DND-41 (cell line): Measurements from ENCODE around the gene CARD10.

Experiments used
- ATAC-seq: fragments of 200-7000 bp; cut with Tn5 transposase; 3 replicates; pipeline ENCODE4 v1.9.1; 2021; ENCODE audit warnings: low read depth; ENCODE audit not compliant: insufficient read depth
- DNase-seq: peaks from one replicate; pipeline ENCODE4 v3.0.0-alpha.2; 2020
- H2AFZ ChIP-seq: 2 replicates; pipeline ENCODE4 v1.6.0; 2012; ENCODE audit warnings: low read depth, low read length
- H3K27ac ChIP-seq: 2 replicates; pipeline ENCODE4 v1.5.1; 2012; ENCODE audit warnings: low read length, inconsistent platforms
- H3K27me3 ChIP-seq: fragments of 200-600 bp; sonication (generic); 2 replicates; pipeline ENCODE4 v1.6.0; 2012; ENCODE audit warnings: low read length, mild to moderate bottlenecking, inconsistent platforms; ENCODE audit not compliant: insufficient read depth, poor library complexity
- H3K36me3 ChIP-seq: 2 replicates; pipeline ENCODE4 v1.5.1; 2012; ENCODE audit warnings: low read length, inconsistent platforms; ENCODE audit not compliant: insufficient read depth
- H3K4me1 ChIP-seq: 2 replicates; pipeline ENCODE4 v1.5.1; 2012; ENCODE audit warnings: mild to moderate bottlenecking, low read length; ENCODE audit not compliant: insufficient read depth
- H3K4me2 ChIP-seq: 2 replicates; pipeline ENCODE4 v1.6.0; 2012; ENCODE audit warnings: mild to moderate bottlenecking, moderate library complexity, low read length, inconsistent platforms; ENCODE audit not compliant: insufficient read depth
- H3K4me3 ChIP-seq, 2 experiments: fragments of 200-600 bp in 1 of 2; shearing (Covaris generic) in 1 of 2; 2 replicates each; pipeline ENCODE4 v1.5.1; 2012 to 2016; ENCODE audit warnings: inconsistent platforms in 2 of 2, low read length in 2 of 2, mild to moderate bottlenecking in 2 of 2, low read depth in 1 of 2, moderate library complexity in 1 of 2
- H3K79me2 ChIP-seq: 2 replicates; pipeline ENCODE4 v1.6.0; 2012; ENCODE audit warnings: low read length, inconsistent platforms; ENCODE audit not compliant: insufficient read depth
- H3K9ac ChIP-seq: 2 replicates; pipeline ENCODE4 v1.6.0; 2012; ENCODE audit warnings: low read depth, mild to moderate bottlenecking, inconsistent platforms, low read length, moderate library complexity
- H3K9me3 ChIP-seq: 2 replicates; pipeline ENCODE4 v1.5.1; 2012; ENCODE audit warnings: low read length, moderate library complexity, mild to moderate bottlenecking, inconsistent platforms; ENCODE audit not compliant: insufficient read depth, severe bottlenecking
- H4K20me1 ChIP-seq: 2 replicates; pipeline ENCODE4 v1.6.0; 2012; ENCODE audit warnings: low read length; ENCODE audit not compliant: insufficient read depth
- CTCF ChIP-seq: IDR thresholded peaks from 2 replicates; pipeline ENCODE4 v1.5.1; 2012; ENCODE audit warnings: borderline replicate concordance, low read length, moderate library complexity, mild to moderate bottlenecking; ENCODE audit not compliant: poor library complexity, severe bottlenecking; ENCODE audit errors: extremely low read depth
- EZH2 ChIP-seq: IDR thresholded peaks from 3 replicates; pipeline ENCODE4 v1.6.1; 2012; ENCODE audit warnings: borderline replicate concordance, low read depth, mild to moderate bottlenecking, moderate library complexity, low read length, inconsistent platforms; ENCODE audit not compliant: severe bottlenecking

The CARD10 gene

DNA sequence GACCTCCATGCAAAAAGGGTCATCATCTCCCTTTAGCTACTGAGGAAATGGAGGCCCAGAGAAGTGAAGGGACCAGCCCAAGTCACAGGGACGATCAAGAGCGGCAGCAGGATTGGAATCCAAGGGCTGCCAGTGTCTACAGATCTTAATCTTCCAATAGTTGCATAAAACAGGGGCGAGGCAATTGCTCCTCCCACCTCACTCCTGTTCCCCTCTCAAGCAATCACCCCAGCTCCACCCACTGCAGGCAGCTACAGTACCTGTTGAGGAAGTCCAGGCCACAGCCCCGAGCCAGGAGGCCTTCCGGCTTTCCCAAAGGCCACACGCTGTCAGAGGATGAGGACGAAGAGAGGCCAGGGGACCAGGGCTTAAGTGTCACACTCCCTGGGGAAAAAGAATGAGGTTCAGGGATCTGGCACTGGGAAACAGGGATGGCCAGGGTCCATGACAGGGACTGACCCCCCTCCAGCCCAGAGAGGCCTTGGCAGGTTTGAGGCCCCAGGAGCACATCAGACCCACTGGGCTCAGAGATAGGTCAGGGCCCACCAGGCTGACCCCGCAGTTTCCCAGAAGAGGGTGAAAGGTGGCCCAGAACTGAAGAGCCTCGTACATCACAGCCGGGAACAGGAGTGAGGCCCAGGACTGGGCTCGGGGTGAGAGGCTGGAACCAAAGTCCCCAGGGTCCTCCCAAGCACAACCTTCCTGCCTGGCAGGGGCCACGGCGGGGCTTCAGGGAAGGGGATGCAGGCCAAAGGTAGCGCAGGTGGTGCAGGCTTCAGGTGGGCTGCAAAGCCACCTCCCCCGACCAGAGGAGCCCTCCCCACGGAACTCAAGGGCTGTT is 16.7 kb downstream of the CARD10 start:
- no peak overlapping the region for H3K27ac ChIP-seq
- H3K36me3 ChIP-seq = no peaks in the 10 kb centered on the region
- H2AFZ ChIP-seq = no peak overlapping the region
- TF ChIP-seq EZH2 (no peak), CTCF (no peak)
- H3K4me1 ChIP-seq = no peaks in the 10 kb centered on the region
- DNase-seq (no peak), ATAC-seq (no peak)
- H3K9ac ChIP-seq = no peak overlapping the region
- no peak overlapping the region for H3K4me2 ChIP-seq
- H3K79me2 ChIP-seq = no peaks in the 10 kb centered on the region
- no peak overlapping the region for H3K4me3 ChIP-seq
- no peaks in the 10 kb centered on the region for H3K9me3 ChIP-seq
- H3K27me3 ChIP-seq = no peaks in the 10 kb centered on the region
- H4K20me1 ChIP-seq = peaks cover 3% of the 10 kb centered on the region; the same call in 1 of the 2 replicates

GRCh38 chr22:37501610-37502341 is 17.4 kb downstream of the CARD10 start:
- no peaks in the 10 kb centered on the region for H3K9me3 ChIP-seq
- H3K9ac ChIP-seq = no peak overlapping the region
- DNase-seq (no peak), ATAC-seq (no peak)
- TF ChIP-seq CTCF (no peak), EZH2 (no peak)
- no peak overlapping the region for H2AFZ ChIP-seq
- H3K27me3 ChIP-seq = no peaks in the 10 kb centered on the region
- H3K79me2 ChIP-seq = no peaks in the 10 kb centered on the region
- H4K20me1 ChIP-seq = 0 out of 2 replicates have a peak, but pooled peaks cover 3% of the 10 kb centered on the region
- no peaks in the 10 kb centered on the region for H3K4me1 ChIP-seq
- no peak overlapping the region for H3K27ac ChIP-seq
- H3K4me3 ChIP-seq = no peak overlapping the region
- no peaks in the 10 kb centered on the region for H3K36me3 ChIP-seq
- H3K4me2 ChIP-seq = no peak overlapping the region

DNA sequence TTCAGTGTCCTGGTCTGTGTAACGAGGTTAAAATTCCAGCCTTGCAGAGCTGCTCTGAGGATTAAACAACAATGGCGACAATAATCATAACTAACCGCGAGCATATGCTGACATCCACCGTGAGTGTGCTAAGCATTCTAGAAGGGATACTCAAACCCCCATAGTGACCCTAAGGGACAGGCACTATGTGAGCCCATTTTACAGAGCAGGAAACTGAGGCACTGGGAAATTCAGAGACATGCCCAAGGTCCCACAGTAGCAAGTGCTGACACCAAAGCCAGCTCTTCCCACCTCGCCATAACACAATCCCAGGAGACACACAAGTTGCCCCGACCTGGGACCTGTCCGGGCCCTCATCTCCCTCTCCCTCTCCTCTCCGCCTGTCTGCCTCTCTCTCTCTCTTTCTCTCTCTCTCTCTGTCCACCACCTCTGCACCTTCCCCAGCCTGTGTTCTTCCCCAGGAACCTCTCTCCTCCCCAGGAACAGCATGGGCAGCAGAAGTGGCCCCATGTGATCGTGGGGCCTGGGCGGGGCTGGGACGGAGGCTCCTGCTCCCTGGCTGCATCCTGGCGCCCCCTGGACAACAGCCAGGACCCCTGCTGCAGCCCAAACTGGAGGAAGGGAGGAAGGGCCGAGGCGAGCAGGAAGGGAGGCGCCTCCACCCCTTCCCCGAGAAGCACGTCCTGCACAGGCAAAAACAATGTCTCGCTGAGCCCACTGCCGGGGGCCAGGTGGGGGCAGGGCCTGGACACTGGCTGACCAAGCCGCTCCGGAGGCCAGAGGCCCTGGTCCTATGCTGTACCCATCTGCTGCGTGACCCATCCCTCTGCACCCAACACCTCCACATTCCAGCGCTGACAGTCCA is 18.2 kb downstream of the CARD10 start:
- no peak overlapping the region for H3K9ac ChIP-seq
- H3K4me1 ChIP-seq = no peaks in the 10 kb centered on the region
- no peaks in the 10 kb centered on the region for H3K79me2 ChIP-seq
- H3K27me3 ChIP-seq = no peaks in the 10 kb centered on the region
- H3K9me3 ChIP-seq = no peaks in the 10 kb centered on the region
- 0 out of 2 replicates have a peak, but pooled peaks cover 3% of the 10 kb centered on the region for H4K20me1 ChIP-seq
- no peaks in the 10 kb centered on the region for H3K36me3 ChIP-seq
- H3K4me3 ChIP-seq = no peak overlapping the region
- no peak overlapping the region for H2AFZ ChIP-seq
- no peak overlapping the region for H3K27ac ChIP-seq
- DNase-seq = no peak
- TF ChIP-seq EZH2 (no peak), CTCF (no peak)
- no peak for ATAC-seq
- no peak overlapping the region for H3K4me2 ChIP-seq
